NCI-H2081 (cell line): ENCODE data around the gene SMAD7.

Experiments
- DNase-seq, 2 experiments: peaks; one replicate each; lab custom pipeline; 2025; lab: John Stamatoyannopoulos, UW

SMAD7 gene

GRCh38 chr18:48950536-48951447 is at the start of gene SMAD7:
TSS of gene SMAD7 (minus strand) at chr18:48950965. CDS start at chr18:48950424, 541 bp downstream.
- no peak for DNase-seq

GRCh38 chr18:48999569-48999968 is 48.8 kb upstream of the SMAD7 start:
- no peak for DNase-seq

DNA sequence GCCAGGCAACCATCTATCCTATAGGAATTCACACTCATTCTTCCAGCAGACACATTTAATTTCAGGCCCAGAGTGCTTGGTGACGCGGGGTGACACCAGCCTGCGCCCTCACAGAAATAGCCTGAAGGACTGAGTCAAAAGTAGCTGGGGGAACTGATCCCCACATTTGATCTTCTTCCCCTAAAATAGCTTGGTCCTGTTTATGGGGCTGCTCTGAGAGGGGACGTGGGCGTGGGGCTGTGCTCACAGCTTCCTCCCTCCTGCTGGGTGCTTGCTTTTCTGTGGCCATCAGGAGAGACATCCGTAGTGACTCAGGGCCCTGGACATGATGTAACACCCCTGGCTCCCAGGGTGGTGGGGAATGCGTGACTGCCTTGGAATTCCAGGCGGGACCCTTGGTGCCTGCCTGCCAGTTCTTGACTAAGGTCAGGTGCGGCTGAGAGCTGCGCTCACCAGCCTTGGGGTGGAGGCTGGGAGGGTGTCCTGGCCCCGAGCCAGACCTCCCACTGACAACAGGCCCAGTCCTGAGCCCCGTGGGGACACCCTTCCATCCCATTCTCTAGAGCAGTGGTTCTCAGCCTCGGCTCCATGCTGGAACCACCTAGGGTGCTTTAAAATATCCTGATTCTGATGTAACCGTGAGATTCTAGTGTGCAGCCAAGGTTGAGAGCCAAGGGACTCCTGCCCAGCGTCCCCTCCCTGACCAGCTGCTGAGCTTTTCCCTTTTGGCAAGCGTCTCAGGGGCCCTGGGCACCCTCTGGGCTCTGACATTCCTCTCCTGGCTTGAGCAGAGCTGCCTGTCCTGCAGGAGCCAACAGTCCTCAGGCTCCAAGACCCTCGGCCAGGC is 47.4 kb upstream of the SMAD7 start:
- no peak for DNase-seq

- no peak for DNase-seq
These were observed 46.9 kb upstream of the SMAD7 start for GRCh38 chr18:48997681-48997984.

DNA sequence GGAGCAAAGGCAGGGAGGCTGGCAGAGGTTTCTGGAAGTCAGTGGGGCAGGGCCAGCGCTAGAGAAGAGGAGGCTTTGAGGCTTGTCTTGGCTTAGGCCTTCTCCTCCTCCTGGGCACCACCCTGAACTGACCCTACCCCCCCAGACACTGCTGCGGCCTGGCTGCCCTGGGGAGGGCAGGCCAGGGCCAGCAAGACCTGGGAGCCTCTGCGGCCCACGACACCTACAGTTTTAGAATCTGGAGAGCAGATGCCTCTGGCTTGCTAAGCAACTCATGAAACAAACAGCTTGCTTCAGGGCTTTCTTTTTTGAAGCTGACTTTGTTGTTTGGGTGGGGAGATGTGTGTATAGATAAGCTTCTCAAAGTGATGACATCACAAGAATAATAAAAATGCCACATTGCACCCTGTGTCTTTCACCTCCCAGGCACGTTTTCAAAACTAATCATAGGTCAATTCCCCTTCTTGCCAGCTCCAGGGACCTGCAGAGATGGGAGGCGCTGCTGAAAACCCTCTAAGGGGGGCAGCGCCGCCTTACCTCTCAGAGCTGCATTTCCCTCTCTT is 46.2 kb upstream of the SMAD7 start:
- DNase-seq, result no peak

DNA sequence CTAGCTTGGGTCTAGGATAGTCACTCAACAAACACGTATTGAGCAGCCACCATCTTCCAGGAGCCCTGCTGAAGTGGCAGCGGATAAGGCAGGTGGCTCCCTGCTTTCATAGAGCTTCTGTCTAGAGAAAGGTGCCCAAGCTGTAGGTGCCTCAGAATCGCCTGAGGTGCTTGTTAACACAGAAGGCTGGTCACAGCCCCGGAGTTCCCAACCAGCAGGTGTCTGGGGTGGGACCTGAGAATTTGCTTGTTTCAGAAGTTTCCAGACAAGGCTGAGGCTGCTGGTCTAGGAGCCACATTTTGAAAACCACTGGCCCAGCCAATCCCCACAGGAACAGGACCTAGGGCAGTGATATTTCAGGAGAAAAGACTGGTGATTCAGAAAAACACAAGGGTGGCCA is 45.3 kb upstream of the SMAD7 start:
- no peak for DNase-seq

GRCh38 chr18:48994926-48995835 is 44.4 kb upstream of the SMAD7 start:
- no peak for DNase-seq

DNA sequence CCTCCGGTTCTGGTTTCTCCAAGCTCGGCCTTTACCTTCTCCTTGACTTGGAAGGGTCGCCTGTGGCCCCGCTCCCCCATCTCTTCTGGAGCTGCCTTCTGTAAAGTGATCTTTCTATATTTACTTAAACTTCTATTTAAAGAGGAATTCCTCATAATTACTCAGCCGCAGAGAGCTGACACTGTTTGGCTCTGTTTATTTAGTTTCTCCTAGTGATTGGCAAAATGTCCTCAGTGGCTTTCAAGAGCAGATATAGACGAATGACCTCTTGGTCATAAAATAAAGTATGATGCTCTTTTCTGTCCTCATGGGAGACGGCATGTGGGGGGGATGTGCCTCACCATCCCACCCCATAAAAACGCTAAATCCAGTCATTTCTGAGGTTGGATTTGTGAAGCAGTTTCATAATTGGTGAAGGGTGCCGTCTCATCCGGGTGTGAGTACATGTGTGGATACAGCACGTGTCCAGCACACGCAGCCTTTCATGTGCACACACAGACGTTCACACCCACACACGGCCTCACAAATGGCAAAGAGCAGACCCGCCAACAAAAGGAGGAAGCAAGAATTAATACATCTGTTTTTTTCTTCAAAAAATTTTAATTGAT is 43.4 kb upstream of the SMAD7 start:
- DNase-seq, result no peak

DNA sequence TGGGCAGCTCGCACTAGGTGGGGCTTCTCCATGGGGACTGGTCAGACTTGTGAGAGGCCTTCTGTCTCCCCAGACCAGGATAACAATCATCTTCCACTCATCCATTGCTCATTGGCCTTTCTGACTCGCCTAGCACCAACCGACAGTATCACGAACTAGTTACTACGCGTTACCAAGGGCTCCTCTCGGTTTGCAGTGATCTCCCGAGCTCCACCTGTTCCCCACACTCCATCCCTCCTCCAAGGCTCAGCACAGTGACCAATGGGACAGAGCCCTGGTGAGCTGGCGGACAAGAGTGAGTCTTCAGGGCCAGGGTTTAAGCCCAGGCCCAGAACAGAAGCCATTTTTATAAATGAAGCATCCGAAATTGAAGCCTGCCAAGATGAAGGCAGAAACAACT is 42.8 kb upstream of the SMAD7 start:
- DNase-seq, result no peak

DNA sequence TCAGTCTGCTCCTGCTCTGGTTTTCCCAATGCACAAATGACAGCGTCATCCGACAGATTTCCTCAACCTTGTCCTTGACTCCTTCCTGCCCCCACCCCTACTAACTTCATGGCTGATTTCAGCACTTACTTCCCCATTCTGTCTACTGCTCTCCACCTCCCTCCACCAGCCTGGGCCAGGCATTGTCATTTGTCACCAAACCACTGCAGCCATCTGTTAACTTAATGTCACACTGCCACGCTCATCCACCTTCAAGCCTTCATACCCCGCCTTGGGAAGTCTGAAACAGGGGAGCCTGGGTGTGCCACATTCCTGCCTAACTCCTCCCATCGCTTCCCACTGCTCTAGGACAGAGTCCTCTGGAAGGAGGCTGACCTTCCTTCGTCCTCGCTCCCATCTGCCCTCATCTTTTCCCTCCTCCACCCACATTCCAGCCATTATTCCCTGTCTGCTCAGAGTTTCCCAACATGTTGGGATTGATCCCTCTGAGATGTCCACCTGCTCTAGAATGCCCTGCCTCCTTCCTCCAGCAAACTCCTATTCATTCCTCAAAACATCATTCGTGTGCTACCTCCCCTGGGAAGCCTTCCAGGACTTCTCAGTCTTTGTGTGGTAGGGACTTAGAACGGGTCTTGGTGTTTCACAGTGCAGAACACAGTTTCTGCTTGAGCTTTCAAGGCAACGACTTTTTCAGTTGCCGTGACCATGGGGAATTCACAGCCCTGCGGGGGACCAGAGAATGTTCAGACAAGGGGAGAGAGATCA is 42.2 kb upstream of the SMAD7 start:
- DNase-seq, result no peak

GRCh38 chr18:48992133-48992532 is 41.4 kb upstream of the SMAD7 start:
- no peak for DNase-seq

DNA sequence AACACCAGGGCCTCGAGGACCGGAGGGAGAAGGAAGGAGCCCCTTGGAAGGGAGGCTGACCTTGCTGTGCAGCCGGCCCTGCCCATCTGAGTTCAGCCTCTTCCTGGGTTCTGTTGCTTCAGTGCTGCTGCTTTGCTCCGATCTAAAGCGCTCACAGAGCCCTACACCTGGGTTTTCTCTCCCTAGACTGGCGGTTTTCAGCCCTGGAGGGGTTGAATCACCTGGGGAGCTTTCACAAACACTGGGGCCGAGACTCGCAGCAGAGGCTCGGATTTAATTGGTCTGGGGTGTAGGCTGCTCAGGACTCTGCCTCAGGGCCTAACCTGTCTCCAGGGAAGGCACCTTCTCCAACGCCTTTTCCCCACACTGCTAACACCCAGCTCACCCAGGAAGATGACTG is 40.9 kb upstream of the SMAD7 start:
- DNase-seq, result no peak

DNA sequence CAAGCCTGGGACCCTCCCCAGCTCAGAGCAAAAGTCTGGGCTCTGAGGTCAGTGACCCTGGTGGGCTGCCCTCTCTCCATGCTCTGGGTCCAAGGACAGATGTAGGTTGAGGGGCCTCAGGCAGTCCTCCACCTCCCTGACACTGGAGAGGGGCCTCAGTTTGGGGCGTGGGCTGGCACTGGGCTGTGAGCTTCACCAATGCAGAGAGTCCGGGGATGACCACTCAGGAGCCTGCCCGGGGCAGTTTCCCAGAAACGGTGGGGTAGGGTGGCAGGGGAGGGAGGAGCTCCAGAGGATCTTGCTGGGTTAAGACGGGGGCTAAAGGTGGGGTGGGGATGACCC is 40.5 kb upstream of the SMAD7 start:
- DNase-seq, result no peak

- no peak for DNase-seq
These were observed 39.9 kb upstream of the SMAD7 start for GRCh38 chr18:48990481-48991318.

DNA sequence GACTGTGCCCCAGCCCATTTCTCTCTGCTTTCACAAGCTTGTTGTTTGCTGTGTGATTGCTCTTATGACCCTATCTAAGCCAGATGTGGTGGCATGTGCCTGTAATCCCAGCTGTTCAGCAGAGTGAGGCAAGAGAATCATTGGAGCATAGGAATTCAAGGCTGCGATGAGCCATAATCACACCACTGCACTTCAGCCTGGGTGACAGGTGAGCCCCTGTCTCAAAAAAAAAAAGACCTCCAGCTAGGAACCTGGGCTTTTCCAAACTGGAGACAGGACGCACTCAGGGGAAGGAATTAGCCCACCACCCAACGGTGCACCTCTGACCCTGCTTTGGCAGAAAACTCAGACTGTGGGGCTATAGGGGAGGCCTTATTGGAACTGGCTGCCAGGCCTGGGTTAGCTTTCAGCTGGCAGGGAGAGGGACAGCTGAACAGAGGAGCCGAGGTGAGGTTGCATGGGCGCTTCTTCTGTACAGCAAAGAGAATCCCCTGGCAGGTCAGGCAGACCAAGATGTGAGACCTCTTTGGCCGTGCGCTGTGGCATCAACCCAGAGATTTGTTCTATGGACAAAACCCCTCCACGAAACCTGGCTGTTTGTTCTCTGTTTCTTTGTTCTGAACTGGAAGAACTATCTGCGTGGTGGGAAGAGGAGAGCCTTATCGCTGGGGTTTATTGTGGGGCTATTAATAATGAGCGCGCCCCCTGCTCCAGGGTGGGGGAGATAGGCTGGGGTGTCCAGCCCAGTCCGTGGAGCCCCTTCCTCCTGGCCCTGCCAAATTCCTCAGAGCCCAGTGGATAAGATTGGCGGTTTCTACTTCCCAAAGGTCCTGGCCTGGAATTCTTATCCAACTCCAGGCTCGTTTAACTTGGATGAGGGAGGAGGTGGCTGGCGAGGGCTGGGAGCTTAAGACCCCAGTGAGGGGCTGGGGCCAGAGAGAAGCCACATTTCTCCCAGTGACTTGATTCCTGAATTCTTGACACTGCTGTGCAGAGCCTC is 38.8 kb upstream of the SMAD7 start:
- DNase-seq, result no peak

GRCh38 chr18:48988508-48989303 is 37.9 kb upstream of the SMAD7 start:
- DNase-seq, result no peak

GRCh38 chr18:48987821-48988220 is 37.1 kb upstream of the SMAD7 start:
- no peak for DNase-seq
